SU-DHL-6 (cell line): ENCODE results near the gene TFF1.

Source experiments
- H2AFZ ChIP-seq: fragments of 200-600 bp; sonication (generic); 2 replicates; pipeline ENCODE4 v1.6.1; 2014; ENCODE audit warnings: low read depth, mild to moderate bottlenecking, moderate library complexity, mixed read lengths, antibody characterized with exemption, low read length; ENCODE audit not compliant: severe bottlenecking
- H3F3A ChIP-seq: fragments of 200-600 bp; shearing (Covaris generic); 2 replicates; pipeline ENCODE4 v1.6.0; 2016; ENCODE audit warnings: antibody characterized with exemption, mild to moderate bottlenecking; ENCODE audit not compliant: insufficient read depth
- H3K27ac ChIP-seq: fragments of 200-600 bp; sonication (generic); 2 replicates; pipeline ENCODE4 v1.5.1; 2016; ENCODE audit warnings: low read depth, mild to moderate bottlenecking, low read length, moderate library complexity, mixed read lengths
- H3K27me3 ChIP-seq: fragments of 200-600 bp; sonication (generic), shearing (Covaris generic); 2 replicates; pipeline ENCODE4 v1.6.0; 2014; ENCODE audit warnings: mild to moderate bottlenecking, low read length
- H3K36me3 ChIP-seq: fragments of 200-600 bp; sonication (generic); 2 replicates; pipeline ENCODE4 v1.6.1; 2014; ENCODE audit warnings: mild to moderate bottlenecking, low read length, mixed read lengths
- H3K4me2 ChIP-seq: fragments of 300-600, 200-600 bp; shearing (Covaris generic), sonication (generic); 2 replicates; pipeline ENCODE4 v1.6.0; 2014; ENCODE audit warnings: low read length, low read depth, mild to moderate bottlenecking; ENCODE audit not compliant: poor library complexity, severe bottlenecking
- H3K4me3 ChIP-seq: fragments of 200-600 bp; sonication (generic); 2 replicates; pipeline ENCODE4 v1.5.1; 2014; ENCODE audit warnings: antibody characterized with exemption, low read length, mild to moderate bottlenecking, mixed read lengths; ENCODE audit not compliant: insufficient read depth, poor library complexity, severe bottlenecking
- H3K79me2 ChIP-seq: fragments of 200-600 bp; sonication (generic); 2 replicates; pipeline ENCODE4 v1.6.1; 2014; ENCODE audit warnings: mild to moderate bottlenecking, low read length, moderate library complexity; ENCODE audit not compliant: insufficient read depth
- H3K9ac ChIP-seq: fragments of 200-600 bp; sonication (generic); 2 replicates; pipeline ENCODE4 v1.7.0; 2014; ENCODE audit warnings: mild to moderate bottlenecking, low read length
- H3K9me2 ChIP-seq: fragments of 200-600 bp; sonication (generic); replicated peaks from 2 replicates; pipeline ENCODE4 v1.6.1; 2014; ENCODE audit warnings: low read length; ENCODE audit not compliant: insufficient read depth
- H3K9me3 ChIP-seq: fragments of 200-600 bp; sonication (generic); 2 replicates; pipeline ENCODE4 v1.6.1; 2014; ENCODE audit warnings: low read length, mixed read lengths; ENCODE audit not compliant: insufficient read depth
- H4K20me1 ChIP-seq: fragments of 200-600 bp; sonication (generic); 2 replicates; pipeline ENCODE4 v1.6.1; 2014; ENCODE audit warnings: low read depth, mild to moderate bottlenecking, antibody characterized with exemption, low read length, moderate library complexity, mixed read lengths
- CTCF ChIP-seq: fragments of 200-600 bp; sonication (generic); IDR thresholded peaks from one replicate; pipeline ENCODE4 v1.5.1; 2017; ENCODE audit warnings: antibody characterized with exemption, mild to moderate bottlenecking, low read length, moderate library complexity; ENCODE audit not compliant: insufficient read depth, poor library complexity, severe bottlenecking
- EZH2phosphoT487 ChIP-seq: fragments of 200-600 bp; sonication (generic), shearing (Covaris generic); conservative IDR thresholded peaks from 2 replicates; pipeline ENCODE4 v1.6.1; 2018; ENCODE audit warnings: mild to moderate bottlenecking, antibody characterized with exemption, low read length, moderate library complexity, mixed read lengths

TFF1 gene

GRCh38 chr21:42384989-42385388 is 18.7 kb upstream of the TFF1 start:
- H3K27me3 ChIP-seq, result no peaks in the 10 kb centered on the region
- H3K9me3 ChIP-seq, result no peaks in the 10 kb centered on the region
- TF ChIP-seq CTCF (no peak), EZH2phosphoT487 (no peak)
- no peak overlapping the region for H3K9ac ChIP-seq
- no peak overlapping the region for H3K4me2 ChIP-seq
- H2AFZ ChIP-seq, result no peak overlapping the region
- no peaks in the 10 kb centered on the region for H3K9me2 ChIP-seq
- H3K79me2 ChIP-seq, result no peaks in the 10 kb centered on the region
- no peaks in the 10 kb centered on the region for H3K36me3 ChIP-seq
- no peak overlapping the region for H3K4me3 ChIP-seq
- no peaks in the 10 kb centered on the region for H3F3A ChIP-seq
- H3K27ac ChIP-seq, result no peak overlapping the region
- no peaks in the 10 kb centered on the region for H4K20me1 ChIP-seq

GRCh38 chr21:42384156-42384945 is 18.0 kb upstream of the TFF1 start:
- H4K20me1 ChIP-seq, result no peaks in the 10 kb centered on the region
- no peaks in the 10 kb centered on the region for H3K36me3 ChIP-seq
- H3K9me2 ChIP-seq, result no peaks in the 10 kb centered on the region
- no peak overlapping the region for H3K27ac ChIP-seq
- no peaks in the 10 kb centered on the region for H3K27me3 ChIP-seq
- H3F3A ChIP-seq, result no peaks in the 10 kb centered on the region
- H3K9me3 ChIP-seq, result no peaks in the 10 kb centered on the region
- TF ChIP-seq CTCF (no peak), EZH2phosphoT487 (no peak)
- no peak overlapping the region for H2AFZ ChIP-seq
- no peak overlapping the region for H3K9ac ChIP-seq
- no peak overlapping the region for H3K4me2 ChIP-seq
- H3K79me2 ChIP-seq, result no peaks in the 10 kb centered on the region
- no peak overlapping the region for H3K4me3 ChIP-seq

GRCh38 chr21:42383331-42383730 is 17.0 kb upstream of the TFF1 start:
- Histone ChIP-seq H3K79me2 (no peaks in the 10 kb centered on the region), H3K9ac (no peak overlapping the region), H3K27me3 (no peaks in the 10 kb centered on the region), H3K9me3 (no peaks in the 10 kb centered on the region), H4K20me1 (no peaks in the 10 kb centered on the region), H3F3A (no peaks in the 10 kb centered on the region), H3K9me2 (no peaks in the 10 kb centered on the region), H3K27ac (no peak overlapping the region), H3K4me2 (no peak overlapping the region), H2AFZ (no peak overlapping the region), H3K36me3 (no peaks in the 10 kb centered on the region), H3K4me3 (no peak overlapping the region)
- no peak for TF ChIP-seq CTCF
- TF ChIP-seq EZH2phosphoT487, result no peak
